SKM-1 treated with dmso at 0.1 percent for 144 hours (cell line): ENCODE results near the gene NOTCH1.

Experiments
- DNase-seq: peaks from one replicate; lab custom pipeline; 2025; ENCODE audit not compliant: unreplicated experiment; lab: John Stamatoyannopoulos, UW

Gene NOTCH1

GRCh38 chr9:136532799-136533774 is 12.8 kb downstream of the NOTCH1 start:
- no peak for DNase-seq

- no peak for DNase-seq
Observed at GRCh38 chr9:136531904-136532798, 13.7 kb downstream of the NOTCH1 start.

- no peak for DNase-seq
Observed at GRCh38 chr9:136531186-136531903, 14.5 kb downstream of the NOTCH1 start.

GRCh38 chr9:136530461-136531089 is 15.3 kb downstream of the NOTCH1 start:
- no peak for DNase-seq

- no peak for DNase-seq
Observed at GRCh38 chr9:136529516-136530460, 16.1 kb downstream of the NOTCH1 start.

- DNase-seq: no peak
Observed at GRCh38 chr9:136528716-136529341, 17.0 kb downstream of the NOTCH1 start.

GRCh38 chr9:136527721-136528710 is 17.8 kb downstream of the NOTCH1 start:
- DNase-seq: no peak

- no peak for DNase-seq
Observed at GRCh38 chr9:136527131-136527530, 18.7 kb downstream of the NOTCH1 start.

GRCh38 chr9:136526625-136527066 is 19.2 kb downstream of the NOTCH1 start:
- no peak for DNase-seq

- no peak for DNase-seq
Observed at GRCh38 chr9:136525841-136526499, 19.9 kb downstream of the NOTCH1 start.

- DNase-seq: no peak
Observed at GRCh38 chr9:136525207-136525606, 20.6 kb downstream of the NOTCH1 start.

GRCh38 chr9:136522314-136523237 is 23.3 kb downstream of the NOTCH1 start:
- DNase-seq: no peak

GRCh38 chr9:136521537-136521936 is 24.3 kb downstream of the NOTCH1 start:
- no peak for DNase-seq

- no peak for DNase-seq
Observed at GRCh38 chr9:136520053-136520540, 25.8 kb downstream of the NOTCH1 start.

- DNase-seq: no peak
Observed at GRCh38 chr9:136519263-136520052, 26.4 kb downstream of the NOTCH1 start.
